C4-2B (cell line): ENCODE results near the gene SATL1.
"Not testable (repeated sequence)": the region's sequence is repeated elsewhere in the genome, so short reads cannot be mapped to it uniquely, and the experiment has no call there.

ENCODE experiments used
- H3K27ac ChIP-seq: fragments of 450-650 bp; 2 replicates; pipeline ENCODE4 v1.5.1; 2017
- CTCF ChIP-seq: fragments of 450-650 bp; conservative IDR thresholded peaks from 2 replicates; pipeline ENCODE4 v1.5.1; 2017; ENCODE audit warnings: mild to moderate bottlenecking
- ZFX ChIP-seq: fragments of 450-650 bp; IDR thresholded peaks from 2 replicates; pipeline ENCODE4 v1.6.1; 2017

The SATL1 gene

GRCh38 chrX:85243761-85244449 lies at the start of gene SATL1, which contains the start of gene ZNF711:
Gene SATL1, minus strand, starts transcription at chrX:85243779. Its CDS starts 134,811 bp downstream, at chrX:85108968.
Gene ZNF711, plus strand, starts transcription at chrX:85243991. Its CDS starts 3,582 bp downstream, at chrX:85247573.
- TF ChIP-seq CTCF = no peak
- TF ChIP-seq ZFX = no peak
- no peak within 1 kb of the TSS for H3K27ac ChIP-seq

- TF ChIP-seq CTCF (peak; percentile 33), ZFX (no peak)
- H3K27ac ChIP-seq = no peak overlapping the region
Measured at GRCh38 chrX:85288992-85289723, 45.6 kb upstream of the SATL1 start.

- not testable (repeated sequence) for H3K27ac ChIP-seq
Measured at GRCh38 chrX:85285286-85285685, 41.7 kb upstream of the SATL1 start.

- no peak for TF ChIP-seq CTCF
- no peak for TF ChIP-seq ZFX
- H3K27ac ChIP-seq = no peak overlapping the region
Measured at GRCh38 chrX:85244450-85245211, 1.1 kb upstream of the SATL1 start.

GRCh38 chrX:85243155-85243554 lies 424 bp downstream of the SATL1 start:
- TF ChIP-seq ZFX = no peak
- TF ChIP-seq CTCF = no peak
- H3K27ac ChIP-seq = no peak overlapping the region

- no peak overlapping the region for H3K27ac ChIP-seq
- TF ChIP-seq ZFX (no peak), CTCF (no peak)
Measured at GRCh38 chrX:85223359-85223758, 20.2 kb downstream of the SATL1 start.

- no peak for TF ChIP-seq CTCF
- TF ChIP-seq ZFX = no peak
Measured at GRCh38 chrX:85221361-85221760, 22.2 kb downstream of the SATL1 start.

More at GRCh38 chrX:85221361-85221760, 22.2 kb downstream of the SATL1 start:
- H3K27ac ChIP-seq = no peak overlapping the region
